Measurements from ENCODE around the gene TLDC2. TPM values are rescaled to one million over a fixed set of nuclear protein-coding genes. Genes with fewer than 3 reads are reported as not detected.

Gene TLDC2
- total and polyA plus RNA-seq, 2 experiments from 2014 or later, result 0.68 to 1.6 TPM

DNA sequence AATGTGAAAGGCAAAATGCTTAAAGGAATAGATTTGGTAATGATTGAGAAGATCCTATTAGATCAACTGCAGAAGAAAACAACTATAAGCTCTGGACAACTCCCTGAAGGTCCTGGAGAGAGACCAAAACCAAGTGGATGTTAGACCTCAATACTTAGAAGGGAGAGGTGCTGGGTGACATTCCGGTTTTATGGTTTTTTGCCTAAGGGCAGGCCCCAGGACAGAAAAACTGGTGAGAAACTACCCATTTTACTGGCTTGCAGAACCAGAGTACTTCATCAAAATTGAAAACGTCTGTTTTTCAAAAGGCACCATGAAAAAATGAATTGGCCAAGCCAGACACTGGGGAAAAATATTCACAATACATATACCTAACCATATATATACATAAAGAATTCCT lies 49.3 kb downstream of the TLDC2 start:
- Histone ChIP-seq H4K20me1 (ENCODE audit: insufficient read depth, poor library complexity, severe bottlenecking) (no peaks in the 10 kb centered on the region), H3K4me3 (no peak overlapping the region), H3K36me3 (replicated peaks; ENCODE audit: insufficient read depth, low read depth) (no peaks in the 10 kb centered on the region), H3K4me1 (ENCODE audit: insufficient read depth) (no peaks in the 10 kb centered on the region), H2AFZ (no peak overlapping the region), H3K27me3 (no peaks in the 10 kb centered on the region), H3K9me2 (replicated peaks; ENCODE audit: insufficient read depth) (no peaks in the 10 kb centered on the region), H3K27ac (no peak overlapping the region), H3K79me2 (no peaks in the 10 kb centered on the region), H3K9me3 (ENCODE audit: low read depth) (no peaks in the 10 kb centered on the region), H3K4me2 (no peak overlapping the region)
- WGBS (ENCODE audit: low lambda C conversion rate, missing lambda C conversion rate), result 82% methylated on average over 2 of the region's 2 CpGs
- DNase-seq (ENCODE audit: low spot score), result no peak
- TF ChIP-seq, protein P1, sequence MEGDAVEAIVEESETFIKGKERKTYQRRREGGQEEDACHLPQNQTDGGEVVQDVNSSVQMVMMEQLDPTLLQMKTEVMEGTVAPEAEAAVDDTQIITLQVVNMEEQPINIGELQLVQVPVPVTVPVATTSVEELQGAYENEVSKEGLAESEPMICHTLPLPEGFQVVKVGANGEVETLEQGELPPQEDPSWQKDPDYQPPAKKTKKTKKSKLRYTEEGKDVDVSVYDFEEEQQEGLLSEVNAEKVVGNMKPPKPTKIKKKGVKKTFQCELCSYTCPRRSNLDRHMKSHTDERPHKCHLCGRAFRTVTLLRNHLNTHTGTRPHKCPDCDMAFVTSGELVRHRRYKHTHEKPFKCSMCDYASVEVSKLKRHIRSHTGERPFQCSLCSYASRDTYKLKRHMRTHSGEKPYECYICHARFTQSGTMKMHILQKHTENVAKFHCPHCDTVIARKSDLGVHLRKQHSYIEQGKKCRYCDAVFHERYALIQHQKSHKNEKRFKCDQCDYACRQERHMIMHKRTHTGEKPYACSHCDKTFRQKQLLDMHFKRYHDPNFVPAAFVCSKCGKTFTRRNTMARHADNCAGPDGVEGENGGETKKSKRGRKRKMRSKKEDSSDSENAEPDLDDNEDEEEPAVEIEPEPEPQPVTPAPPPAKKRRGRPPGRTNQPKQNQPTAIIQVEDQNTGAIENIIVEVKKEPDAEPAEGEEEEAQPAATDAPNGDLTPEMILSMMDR (IDR thresholded peaks at IDR 0.05; ENCODE audit: poor library complexity), result no peak
- TF ChIP-seq EZH2 (IDR thresholded peaks at IDR 0.05; ENCODE audit: borderline replicate concordance) (no peak), EZH2phosphoT487 (IDR thresholded peaks at IDR 0.05; ENCODE audit: low read depth, severe bottlenecking, unreplicated experiment) (no peak)

DNA sequence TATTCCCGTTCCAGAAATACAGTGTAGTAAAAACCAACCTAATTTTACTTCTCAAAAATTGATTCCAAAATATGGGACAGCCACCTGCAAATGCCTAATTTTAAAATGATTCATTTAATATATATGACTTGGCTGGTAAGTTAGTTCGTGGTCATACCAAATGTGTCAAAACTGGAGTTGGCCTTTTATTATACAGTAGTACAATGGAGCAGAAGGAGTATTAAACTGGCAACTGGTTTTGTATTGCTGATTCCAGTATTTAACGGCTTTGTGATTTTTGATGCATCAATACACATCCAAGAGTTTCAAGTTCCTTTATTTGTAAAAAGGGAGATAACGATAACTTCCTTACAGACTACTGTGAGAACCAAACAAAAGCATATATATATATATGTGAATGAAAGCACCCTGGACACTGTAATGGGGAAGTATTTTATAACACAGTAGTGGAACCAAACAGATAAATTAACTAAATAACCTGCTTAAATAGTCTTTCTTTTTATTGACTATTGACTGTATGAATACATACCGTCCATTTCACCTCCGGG lies 50.8 kb downstream of the TLDC2 start:
- H3K79me2 ChIP-seq, result no peaks in the 10 kb centered on the region
- no peaks in the 10 kb centered on the region for H4K20me1 ChIP-seq (ENCODE audit: insufficient read depth, poor library complexity, severe bottlenecking)
- no peaks in the 10 kb centered on the region for H3K9me3 ChIP-seq (ENCODE audit: low read depth)
- H3K4me1 ChIP-seq (ENCODE audit: insufficient read depth), result peaks cover 6% of the 10 kb centered on the region
- no peak for DNase-seq (ENCODE audit: low spot score)
- H3K27me3 ChIP-seq, result no peaks in the 10 kb centered on the region
- TF ChIP-seq EZH2phosphoT487 (IDR thresholded peaks at IDR 0.05; ENCODE audit: low read depth, severe bottlenecking, unreplicated experiment) (no peak), EZH2 (IDR thresholded peaks at IDR 0.05; ENCODE audit: borderline replicate concordance) (no peak)
- TF ChIP-seq, protein P1 (IDR thresholded peaks at IDR 0.05; ENCODE audit: poor library complexity), result no peak
- H3K4me2 ChIP-seq, result no peak overlapping the region
- H3K27ac ChIP-seq, result no peak overlapping the region
- no peaks in the 10 kb centered on the region for H3K36me3 ChIP-seq (replicated peaks; ENCODE audit: insufficient read depth, low read depth)
- no peak overlapping the region for H3K4me3 ChIP-seq
- H3K9me2 ChIP-seq (replicated peaks; ENCODE audit: insufficient read depth), result no peaks in the 10 kb centered on the region
- 93% methylated on average over 6 of the region's 6 CpGs for WGBS (ENCODE audit: low lambda C conversion rate, missing lambda C conversion rate)
- H2AFZ ChIP-seq, result no peak overlapping the region

DNA sequence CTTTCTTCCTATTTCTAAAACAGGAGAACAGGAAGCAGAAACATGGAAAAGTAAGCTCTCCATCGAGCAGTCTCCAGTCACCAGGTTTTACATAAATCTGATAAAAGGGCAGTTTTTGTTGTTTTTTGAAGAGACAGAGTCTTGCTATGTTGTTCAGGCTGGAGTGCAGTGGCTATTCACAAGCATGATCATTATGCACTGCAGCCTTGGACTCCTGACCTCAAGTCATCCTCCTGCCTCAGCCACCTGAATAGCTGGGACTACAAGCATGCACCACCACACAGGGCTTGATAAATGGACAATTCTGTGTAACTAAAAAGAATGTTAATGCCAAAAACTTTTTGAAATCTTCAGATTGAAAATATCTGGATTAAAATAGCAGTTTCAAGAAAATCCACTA lies 51.8 kb downstream of the TLDC2 start:
- no peak for DNase-seq (ENCODE audit: low spot score)
- H2AFZ ChIP-seq, result no peak overlapping the region
- no peaks in the 10 kb centered on the region for H3K79me2 ChIP-seq
- WGBS (ENCODE audit: low lambda C conversion rate, missing lambda C conversion rate), result 83% methylated on average over 1 of the region's 1 CpG
- no peaks in the 10 kb centered on the region for H3K9me3 ChIP-seq (ENCODE audit: low read depth)
- H3K4me3 ChIP-seq, result no peak overlapping the region
- H3K4me1 ChIP-seq (ENCODE audit: insufficient read depth), result peaks cover 6% of the 10 kb centered on the region
- no peaks in the 10 kb centered on the region for H3K36me3 ChIP-seq (replicated peaks; ENCODE audit: insufficient read depth, low read depth)
- H3K27ac ChIP-seq, result no peak overlapping the region
- no peak for TF ChIP-seq EZH2 (IDR thresholded peaks at IDR 0.05; ENCODE audit: borderline replicate concordance)
- TF ChIP-seq, protein P1 (IDR thresholded peaks at IDR 0.05; ENCODE audit: poor library complexity), result no peak
- TF ChIP-seq EZH2phosphoT487 (IDR thresholded peaks at IDR 0.05; ENCODE audit: low read depth, severe bottlenecking, unreplicated experiment), result no peak
- H4K20me1 ChIP-seq (ENCODE audit: insufficient read depth, poor library complexity, severe bottlenecking), result no peaks in the 10 kb centered on the region
- no peaks in the 10 kb centered on the region for H3K27me3 ChIP-seq
- no peak overlapping the region for H3K4me2 ChIP-seq
- no peaks in the 10 kb centered on the region for H3K9me2 ChIP-seq (replicated peaks; ENCODE audit: insufficient read depth)

Measured in hepatocyte (in vitro differentiated cells).